CD1c-positive myeloid dendritic cell (primary cell): ENCODE results near the gene QSOX1.
A peak's percentile ranks its signal among the peaks of the same experiment; 100 is the strongest.

Experiments used
- DNase-seq: peaks from one replicate; pipeline ENCODE4 v3.0.0-alpha.2; 2016; ENCODE audit errors: extremely low spot score

QSOX1 gene

DNA sequence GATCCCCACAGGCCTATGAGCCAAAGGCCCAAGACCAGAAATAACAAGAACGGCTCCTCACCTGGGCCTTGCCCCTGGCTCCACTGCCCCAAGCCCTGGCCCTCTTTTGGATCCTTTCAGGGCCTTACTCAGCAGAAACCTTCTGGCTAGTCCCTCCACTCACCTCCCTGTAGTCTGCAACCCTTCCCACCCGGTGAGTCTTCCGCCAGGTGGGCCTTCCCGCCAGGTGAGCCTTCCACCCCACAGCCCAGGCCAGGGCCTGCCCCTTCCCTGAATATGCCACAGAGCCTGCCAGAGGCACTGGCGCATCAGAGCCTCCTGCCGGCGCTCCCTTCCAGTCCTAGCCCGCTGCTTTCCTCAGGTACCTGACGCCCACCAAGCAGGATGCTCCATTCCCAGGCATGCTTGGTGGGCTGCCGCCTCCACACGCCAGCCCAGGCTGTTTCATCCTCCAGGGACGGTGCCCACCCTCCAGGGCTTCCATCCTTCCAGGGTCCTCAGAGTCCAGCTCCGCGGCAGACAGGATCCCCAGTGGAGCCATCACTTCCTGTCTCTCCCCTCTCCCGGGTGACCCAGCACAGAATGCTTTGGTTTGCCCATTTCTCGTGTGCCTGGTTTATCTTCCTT lies 96.3 kb downstream of the QSOX1 start:
- DNase-seq, result no peak

- DNase-seq, result no peak
These were observed 97.0 kb downstream of the QSOX1 start for GRCh38 chr1:180251526-180252305.

GRCh38 chr1:180252638-180253536 lies 98.2 kb downstream of the QSOX1 start:
- peak; percentile 89 for DNase-seq
